GM19324 (cell line): ENCODE measurements around the gene DPP9.

Experiments
- ATAC-seq: cut with Tn5 transposase; IDR thresholded peaks from one replicate; pipeline ENCODE4 v1.9.1; 2021; ENCODE audit warnings: mild to moderate bottlenecking, moderate library complexity; ENCODE audit not compliant: unreplicated experiment, low FRiP score

Gene DPP9

DNA sequence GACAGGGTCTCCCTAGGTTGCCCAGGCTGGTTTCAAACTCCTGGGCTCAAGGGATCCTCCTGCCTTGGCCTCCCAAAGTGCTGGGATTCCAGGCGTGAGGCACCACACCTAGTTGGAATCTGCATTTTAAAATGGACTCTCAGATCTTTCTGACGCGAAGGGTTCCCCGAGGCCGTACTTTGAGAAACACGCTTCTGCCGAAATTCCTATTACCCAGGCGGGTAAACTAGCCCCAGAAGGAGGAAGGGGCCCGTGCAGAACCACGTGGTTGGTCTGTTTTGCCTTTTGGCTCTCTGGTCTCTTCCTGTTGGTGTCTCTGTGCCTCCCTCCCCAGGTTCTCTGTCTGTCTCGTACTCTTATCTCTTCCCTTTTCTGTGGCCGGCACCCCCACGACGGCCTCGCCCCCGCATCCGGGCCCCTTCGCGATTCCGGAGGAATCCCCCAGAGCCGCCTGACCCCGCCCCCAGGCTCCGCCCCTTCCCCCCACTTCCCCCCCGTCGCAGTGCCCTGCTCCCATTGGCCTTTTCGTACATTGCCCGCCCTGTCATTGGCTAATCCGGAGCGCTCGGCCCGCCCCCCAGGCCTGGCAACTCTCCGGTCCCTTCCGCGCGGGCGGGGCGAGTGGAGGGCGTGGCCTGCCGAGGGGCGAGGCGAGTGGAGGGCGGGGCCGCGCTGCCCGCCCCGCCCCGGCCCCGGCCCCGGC lies 84.7 kb downstream of the DPP9 start, which contains the start of gene TNFAIP8L1:
Gene TNFAIP8L1, plus strand, starts transcription at position 689 of the 703 bp plus-strand sequence. CDS start 12,354 bp downstream, outside the sequence.
- ATAC-seq = peak; percentile 87

DNA sequence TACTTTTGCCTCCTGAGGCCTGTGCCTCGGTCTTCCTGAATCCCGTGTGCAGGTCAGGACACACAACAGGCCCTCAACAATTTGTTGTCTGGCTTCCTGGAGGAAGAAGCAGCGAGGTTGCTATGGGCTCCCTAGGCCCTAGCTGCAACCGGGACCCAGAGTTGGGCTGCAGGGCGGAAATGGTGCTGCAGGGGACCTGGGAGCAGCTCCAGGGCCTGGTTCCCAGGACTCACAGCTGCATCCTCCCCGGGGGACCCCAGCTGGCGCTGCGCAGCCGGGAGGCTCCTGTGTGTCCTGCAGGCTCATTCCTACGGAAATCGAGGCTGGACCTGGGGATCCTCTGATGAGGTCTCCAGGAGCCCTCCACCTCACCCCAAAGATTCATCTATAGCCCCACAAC lies 85.3 kb downstream of the DPP9 start:
- no peak for ATAC-seq

DNA sequence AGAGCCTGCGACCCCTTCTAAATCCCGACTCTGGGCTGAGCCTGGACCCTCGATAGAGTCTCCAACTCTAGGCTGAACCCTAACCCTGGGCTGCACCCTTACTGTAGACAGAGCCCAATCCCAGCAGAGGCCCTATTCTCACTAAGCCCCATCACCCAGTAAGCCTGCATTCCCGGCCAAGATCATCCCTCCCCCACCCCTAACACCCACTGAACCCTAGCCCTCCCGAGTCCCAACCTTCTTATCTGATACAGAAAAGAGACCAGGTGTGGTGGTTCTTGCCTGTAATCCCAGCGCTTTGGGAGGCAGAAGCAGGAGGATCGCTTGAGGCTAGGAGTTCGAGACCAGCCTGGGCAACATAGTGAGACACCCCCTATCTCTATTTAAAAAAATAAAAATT lies 86.9 kb downstream of the DPP9 start:
- no peak for ATAC-seq

DNA sequence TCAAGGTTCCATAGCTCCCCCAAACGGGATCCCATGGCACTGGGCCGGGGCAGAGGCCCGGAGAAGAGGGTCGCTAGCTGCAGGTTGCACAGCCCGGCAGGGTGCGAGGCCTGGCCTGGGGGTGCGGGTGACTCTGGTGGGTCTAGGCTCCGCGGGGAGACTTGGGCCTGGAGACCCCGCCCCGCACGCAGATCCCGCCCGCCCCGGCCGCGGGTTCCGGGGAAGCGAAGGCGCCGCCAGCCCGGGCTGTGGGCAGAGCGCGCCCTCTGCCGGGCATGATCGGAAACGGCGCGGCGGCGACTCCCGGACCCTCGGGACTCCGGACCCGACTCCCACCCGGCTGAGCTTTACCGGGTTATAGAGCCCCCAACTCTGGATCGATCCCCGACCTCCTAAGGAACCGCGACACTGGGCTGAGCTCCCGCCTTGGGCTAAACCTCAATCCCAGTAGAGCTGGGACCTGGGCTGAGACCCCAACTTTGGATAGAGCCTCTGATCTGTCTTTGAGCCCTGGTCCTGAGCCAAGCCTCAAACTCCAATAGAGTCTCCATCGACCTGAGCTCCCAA lies 87.4 kb downstream of the DPP9 start:
- no peak for ATAC-seq

GRCh38 chr19:4635754-4636116 lies 87.9 kb downstream of the DPP9 start:
- ATAC-seq = no peak

GRCh38 chr19:4633140-4633967 lies 90.3 kb downstream of the DPP9 start:
- ATAC-seq = no peak
